OCI-LY3 (cell line): ENCODE results near the gene ALG1.

Source experiments
- CTCF ChIP-seq: fragments of 200-600, 300-600 bp; sonication (generic); IDR thresholded peaks from 2 replicates; pipeline ENCODE4 v1.5.1; 2014; ENCODE audit warnings: antibody characterized with exemption, low read length, low read depth
- EZH2phosphoT487 ChIP-seq: fragments of 200-600 bp; shearing (Covaris generic); IDR thresholded peaks from 2 replicates; pipeline ENCODE4 v1.6.1; 2018; ENCODE audit warnings: antibody characterized with exemption, mixed run types, low read depth

GRCh38 chr16:5078626-5079025 lies 7.0 kb downstream of the ALG1 start:
- TF ChIP-seq CTCF (no peak), EZH2phosphoT487 (no peak)
